Cardiac muscle cell (in vitro differentiated cells and primary cell): ENCODE results near the gene NEURL4. TPM values are rescaled to one million over a fixed set of nuclear protein-coding genes. Genes with fewer than 3 reads are reported as not detected.

Source experiments
- DNase-seq, 2 donors: peaks; one replicate each; pipeline versions ENCODE4 v3.0.0 to v3.0.0-alpha.2; 2010 to 2017; ENCODE audit warnings: low read depth in 1 of 2, low spot score in 1 of 2
- H3K27ac ChIP-seq: fragments of 200-600 bp; sonication (generic); 2 replicates; pipeline ENCODE4 v1.5.1; 2016
- H3K27me3 ChIP-seq: fragments of 200-600 bp; sonication (generic); 2 replicates; pipeline ENCODE4 v1.6.0; 2016; ENCODE audit warnings: control low read depth
- H3K36me3 ChIP-seq: fragments of 200-600 bp; sonication (generic); 2 replicates; pipeline ENCODE4 v1.5.1; 2016; ENCODE audit warnings: control low read depth
- H3K4me1 ChIP-seq: fragments of 200-600 bp; sonication (generic); 2 replicates; pipeline ENCODE4 v1.8.1; 2017; ENCODE audit warnings: low read depth, mild to moderate bottlenecking, mixed run types
- H3K4me3 ChIP-seq: fragments of 200-600 bp; sonication (generic); 2 replicates; pipeline ENCODE4 v1.5.1; 2016; ENCODE audit warnings: mild to moderate bottlenecking
- H3K9me3 ChIP-seq: fragments of 200-600 bp; sonication (generic); 2 replicates; pipeline ENCODE4 v1.5.1; 2017; ENCODE audit warnings: low read depth, mild to moderate bottlenecking, control low read depth
- polyA plus RNA-seq: library from polyadenylated mRNA; unstranded; fragments of >200 nt; fragmentation: Nextera tagmentation; extraction: Ambion mirVana; gene quantifications from 2 replicates; pipeline ENCODE4 v1.2.1, GENCODE V29; 2016
- total RNA-seq: library from RNA; depleted of rRNA; stranded (reverse); fragments of >200 nt; gene quantifications from 2 replicates; pipeline ENCODE4 v1.2.3, GENCODE V29; 2016
- TF ChIP-seq, protein P1 (sequence below): IDR thresholded peaks from 2 replicates; pipeline ENCODE4 v1.5.1; 2012; ENCODE audit warnings: low read depth, mild to moderate bottlenecking, low read length

The NEURL4 gene
- total and polyA plus RNA-seq, 2 experiments from 2014 or later = 15.5 to 32.4 TPM

DNA sequence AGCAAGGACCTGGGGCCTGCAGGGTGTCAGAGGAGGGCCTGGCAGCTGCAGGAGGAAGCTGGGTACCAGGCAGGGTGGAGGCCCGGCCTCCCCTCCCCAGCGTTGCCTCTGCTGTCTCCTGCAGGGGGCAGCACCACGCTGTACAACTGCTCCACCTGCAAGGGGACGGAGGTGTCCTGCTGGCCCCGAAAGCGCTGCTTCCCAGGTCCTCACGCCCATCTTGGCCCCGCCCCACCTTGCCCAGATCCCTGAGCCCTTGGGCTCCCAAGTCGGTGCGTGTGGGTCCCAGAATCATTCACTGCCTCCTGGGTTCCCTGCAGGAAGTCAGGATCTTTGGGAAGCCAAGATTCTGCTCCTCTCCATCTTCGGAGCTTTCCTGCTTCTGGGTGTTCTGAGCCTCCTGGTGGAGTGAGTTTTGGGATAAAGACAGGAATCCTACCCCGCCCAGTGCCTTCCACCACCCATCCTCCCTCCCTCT lies 27.0 kb upstream of the NEURL4 start:
- DNase-seq = peak; percentile 78 to 79
- H3K27me3 ChIP-seq = no peaks in the 10 kb centered on the region
- no peak overlapping the region for H3K27ac ChIP-seq
- TF ChIP-seq, protein P1, sequence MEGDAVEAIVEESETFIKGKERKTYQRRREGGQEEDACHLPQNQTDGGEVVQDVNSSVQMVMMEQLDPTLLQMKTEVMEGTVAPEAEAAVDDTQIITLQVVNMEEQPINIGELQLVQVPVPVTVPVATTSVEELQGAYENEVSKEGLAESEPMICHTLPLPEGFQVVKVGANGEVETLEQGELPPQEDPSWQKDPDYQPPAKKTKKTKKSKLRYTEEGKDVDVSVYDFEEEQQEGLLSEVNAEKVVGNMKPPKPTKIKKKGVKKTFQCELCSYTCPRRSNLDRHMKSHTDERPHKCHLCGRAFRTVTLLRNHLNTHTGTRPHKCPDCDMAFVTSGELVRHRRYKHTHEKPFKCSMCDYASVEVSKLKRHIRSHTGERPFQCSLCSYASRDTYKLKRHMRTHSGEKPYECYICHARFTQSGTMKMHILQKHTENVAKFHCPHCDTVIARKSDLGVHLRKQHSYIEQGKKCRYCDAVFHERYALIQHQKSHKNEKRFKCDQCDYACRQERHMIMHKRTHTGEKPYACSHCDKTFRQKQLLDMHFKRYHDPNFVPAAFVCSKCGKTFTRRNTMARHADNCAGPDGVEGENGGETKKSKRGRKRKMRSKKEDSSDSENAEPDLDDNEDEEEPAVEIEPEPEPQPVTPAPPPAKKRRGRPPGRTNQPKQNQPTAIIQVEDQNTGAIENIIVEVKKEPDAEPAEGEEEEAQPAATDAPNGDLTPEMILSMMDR = peak; percentile 83
- H3K4me3 ChIP-seq = no peak overlapping the region
- peaks cover 6% of the 10 kb centered on the region for H3K4me1 ChIP-seq
- no peaks in the 10 kb centered on the region for H3K9me3 ChIP-seq
- no peaks in the 10 kb centered on the region for H3K36me3 ChIP-seq

DNA sequence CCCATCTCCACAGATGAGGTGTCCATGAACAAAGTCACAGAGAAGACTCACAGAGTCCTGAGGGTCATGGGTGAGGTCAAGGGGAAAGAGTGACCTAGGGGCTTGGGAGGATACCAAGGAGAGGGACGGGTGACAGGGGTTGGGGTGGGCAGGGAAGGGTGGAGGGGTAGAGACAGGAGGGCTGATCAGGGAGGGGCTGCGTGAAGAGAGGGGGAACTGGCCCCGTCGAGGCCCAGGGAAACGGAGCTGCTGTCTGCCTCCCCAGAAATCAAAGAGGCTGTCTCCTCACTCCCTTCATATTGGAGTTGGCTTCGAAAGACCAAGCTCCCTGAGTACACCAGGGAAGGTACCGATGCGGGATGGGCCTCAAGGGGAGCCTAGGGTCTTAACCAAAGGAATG lies 26.4 kb upstream of the NEURL4 start:
- Histone ChIP-seq H3K4me1 (peaks cover 6% of the 10 kb centered on the region), H3K27me3 (no peaks in the 10 kb centered on the region), H3K4me3 (no peak overlapping the region), H3K9me3 (no peaks in the 10 kb centered on the region), H3K36me3 (no peaks in the 10 kb centered on the region), H3K27ac (no peak overlapping the region)
- TF ChIP-seq, protein P1 = no peak
- DNase-seq = no peak

DNA sequence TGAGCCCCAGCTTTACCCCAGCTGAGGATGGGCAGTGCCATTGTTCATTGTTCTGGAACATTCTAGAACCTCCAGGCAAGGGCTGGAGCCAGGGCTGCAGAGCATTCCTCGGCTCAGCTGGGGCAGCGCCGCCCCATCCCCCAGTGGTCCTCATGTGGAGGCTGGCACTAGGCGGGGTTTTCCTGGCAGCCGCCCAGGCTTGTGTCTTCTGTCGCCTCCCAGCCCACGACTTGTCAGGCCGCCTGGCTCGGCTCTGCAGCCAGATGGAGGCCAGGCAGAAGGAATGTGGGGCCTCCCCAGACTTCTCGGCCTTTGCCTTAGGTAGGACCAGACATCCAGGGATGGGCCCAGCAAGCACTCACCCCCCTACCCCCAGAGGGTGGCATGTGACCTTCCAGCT lies 25.9 kb upstream of the NEURL4 start, which contains the start of gene TMEM95:
Gene TMEM95, plus strand, starts transcription at position 104 of the 400 bp plus-strand sequence. Its CDS starts 49 bp downstream, at position 153.
- H3K36me3 ChIP-seq = no peaks in the 10 kb centered on the region
- H3K9me3 ChIP-seq = no peaks in the 10 kb centered on the region
- no peak for DNase-seq
- H3K27me3 ChIP-seq = no peaks in the 10 kb centered on the region
- no peak within 1 kb of the TSS for H3K4me3 ChIP-seq
- TF ChIP-seq, protein P1 = no peak
- H3K4me1 ChIP-seq = peaks cover 6% of the 10 kb centered on the region
- H3K27ac ChIP-seq = no peak within 1 kb of the TSS

DNA sequence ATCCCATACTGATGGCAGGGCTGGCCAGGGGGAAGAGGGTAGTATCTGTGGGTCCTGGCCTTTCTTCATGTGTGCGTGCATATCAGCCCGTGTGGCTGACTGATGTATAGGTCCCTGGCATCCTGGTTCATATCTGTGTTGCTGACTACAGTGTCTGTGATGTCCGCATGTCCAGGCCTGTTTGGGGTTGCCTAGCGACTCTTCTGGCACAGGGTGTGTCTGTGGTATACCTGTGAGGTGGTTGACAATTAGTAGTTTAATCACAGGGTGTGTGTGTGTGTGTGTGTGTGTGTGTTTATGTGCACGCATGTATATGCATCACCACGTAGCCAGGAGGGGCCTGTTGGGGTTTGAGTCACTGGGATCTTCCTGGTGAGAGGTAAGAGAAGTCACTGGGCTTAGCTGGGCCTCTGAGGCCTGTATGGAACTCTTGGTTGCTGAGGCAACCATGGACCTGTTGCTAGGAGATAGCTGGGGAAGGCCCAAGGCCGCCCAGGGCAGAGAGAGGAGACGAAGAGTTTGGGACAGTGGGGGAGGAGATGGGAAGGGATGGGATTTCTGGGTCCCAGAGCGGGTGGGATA lies 25.2 kb upstream of the NEURL4 start:
- Histone ChIP-seq H3K36me3 (no peaks in the 10 kb centered on the region), H3K27me3 (no peaks in the 10 kb centered on the region), H3K4me1 (peaks cover 11% of the 10 kb centered on the region), H3K9me3 (no peaks in the 10 kb centered on the region), H3K27ac (no peak overlapping the region), H3K4me3 (no peak overlapping the region)
- DNase-seq = peak; percentile 26 to 36
- TF ChIP-seq, protein P1 = no peak

DNA sequence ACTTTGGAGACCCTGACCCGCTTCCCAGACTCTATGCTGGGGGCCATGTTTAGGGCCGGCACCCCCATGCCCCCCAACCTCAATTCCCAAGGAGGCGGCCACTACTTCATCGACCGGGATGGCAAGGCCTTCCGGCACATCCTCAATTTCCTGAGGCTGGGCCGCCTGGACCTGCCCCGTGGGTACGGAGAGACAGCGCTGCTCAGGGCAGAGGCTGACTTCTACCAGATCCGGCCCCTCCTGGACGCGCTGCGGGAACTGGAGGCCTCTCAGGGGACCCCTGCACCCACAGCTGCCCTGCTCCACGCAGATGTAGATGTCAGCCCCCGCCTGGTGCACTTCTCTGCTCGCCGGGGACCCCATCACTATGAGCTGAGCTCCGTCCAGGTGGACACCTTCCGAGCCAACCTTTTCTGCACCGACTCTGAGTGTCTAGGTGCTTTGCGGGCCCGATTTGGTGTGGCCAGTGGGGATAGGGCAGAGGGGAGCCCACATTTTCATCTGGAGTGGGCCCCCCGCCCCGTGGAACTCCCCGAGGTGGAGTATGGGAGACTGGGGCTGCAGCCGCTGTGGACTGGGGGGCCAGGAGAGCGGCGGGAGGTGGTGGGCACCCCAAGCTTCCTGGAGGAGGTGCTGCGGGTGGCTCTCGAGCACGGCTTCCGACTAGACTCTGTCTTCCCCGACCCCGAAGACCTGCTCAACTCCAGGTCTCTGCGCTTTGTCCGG lies 23.9 kb upstream of the NEURL4 start:
- no peaks in the 10 kb centered on the region for H3K36me3 ChIP-seq
- H3K9me3 ChIP-seq = no peaks in the 10 kb centered on the region
- TF ChIP-seq, protein P1 = no peak
- H3K4me3 ChIP-seq = peak overlapping the region; percentile 54
- no peaks in the 10 kb centered on the region for H3K27me3 ChIP-seq
- peak overlapping the region; percentile 97 for H3K27ac ChIP-seq
- peaks cover 11% of the 10 kb centered on the region for H3K4me1 ChIP-seq
- no peak for DNase-seq
